ENCODE data around the gene OARD1.
"Not testable (repeated sequence)": the region's sequence is repeated elsewhere in the genome, so short reads cannot be mapped to it uniquely, and the experiment has no call there.

The OARD1 gene, protein sequence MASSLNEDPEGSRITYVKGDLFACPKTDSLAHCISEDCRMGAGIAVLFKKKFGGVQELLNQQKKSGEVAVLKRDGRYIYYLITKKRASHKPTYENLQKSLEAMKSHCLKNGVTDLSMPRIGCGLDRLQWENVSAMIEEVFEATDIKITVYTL

DNA sequence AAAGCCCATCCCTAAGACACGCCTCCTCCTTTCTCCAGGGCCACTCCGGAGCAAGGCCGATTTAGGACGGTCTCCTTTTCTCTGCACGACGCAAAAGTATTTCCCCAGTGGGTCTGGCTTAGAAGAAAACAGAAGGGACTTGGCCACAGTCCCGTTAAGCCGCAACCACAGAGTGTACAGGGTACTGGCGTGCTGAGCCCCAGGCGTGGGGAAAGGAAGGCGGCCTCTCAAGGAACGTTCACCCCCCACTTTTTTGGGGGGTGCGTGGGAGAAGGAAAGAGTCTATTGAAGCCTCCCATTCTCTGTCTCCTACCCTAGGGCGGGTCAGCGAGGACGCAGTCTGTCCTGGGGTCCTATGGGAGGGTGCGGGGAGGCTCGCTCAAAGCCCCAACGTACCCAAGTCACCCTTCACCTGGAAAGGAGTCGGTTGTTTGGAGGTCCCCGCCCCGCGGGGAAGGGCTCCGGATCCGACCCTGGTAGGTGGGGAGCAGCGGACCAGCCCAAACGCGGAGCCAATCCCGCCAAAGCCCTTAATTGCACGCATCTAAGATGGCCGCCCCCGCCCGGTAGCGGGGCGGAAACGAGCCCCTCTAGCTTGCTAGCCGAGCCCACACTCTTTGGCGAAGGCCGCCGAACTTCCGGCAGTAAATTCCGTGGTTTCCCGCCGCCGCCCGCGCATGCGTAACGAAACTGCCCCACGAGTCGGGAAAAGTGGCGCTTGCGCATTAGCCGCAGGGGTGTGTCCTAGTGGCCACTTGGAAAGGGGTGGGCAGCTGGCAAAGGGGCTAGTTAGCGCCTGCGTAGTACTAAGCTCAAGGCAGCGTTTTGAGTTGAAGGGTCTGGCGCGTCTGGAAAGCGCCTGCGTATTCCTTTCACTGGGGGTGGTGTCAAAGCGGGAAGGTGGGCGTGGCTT is at the start of gene OARD1:
OARD1 (minus strand) TSS at position 434 of the 913 bp plus-strand sequence. CDS start 722 bp downstream, outside the sequence.
- DNase-seq = peak; percentile 99 to 100

DNA sequence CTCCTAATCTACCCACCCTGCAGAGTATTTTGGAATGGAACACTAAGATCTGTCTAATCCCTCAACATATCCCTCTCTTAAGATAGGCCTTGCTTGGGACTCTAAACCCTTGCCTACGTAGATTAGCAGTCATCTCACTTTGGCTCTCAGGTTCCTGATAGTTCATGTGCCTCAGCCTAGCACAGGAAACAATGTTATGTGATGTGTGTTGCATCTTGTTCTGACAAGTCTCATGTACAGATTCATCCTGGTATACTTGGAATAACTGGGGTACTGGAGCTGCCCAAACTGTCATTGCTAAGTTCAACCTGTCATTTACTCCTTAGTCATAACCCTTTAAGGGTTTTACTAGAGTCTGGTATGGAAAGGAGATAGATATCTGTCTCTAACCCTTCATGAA is 47.9 kb upstream of the OARD1 start:
- no peak for DNase-seq

DNA sequence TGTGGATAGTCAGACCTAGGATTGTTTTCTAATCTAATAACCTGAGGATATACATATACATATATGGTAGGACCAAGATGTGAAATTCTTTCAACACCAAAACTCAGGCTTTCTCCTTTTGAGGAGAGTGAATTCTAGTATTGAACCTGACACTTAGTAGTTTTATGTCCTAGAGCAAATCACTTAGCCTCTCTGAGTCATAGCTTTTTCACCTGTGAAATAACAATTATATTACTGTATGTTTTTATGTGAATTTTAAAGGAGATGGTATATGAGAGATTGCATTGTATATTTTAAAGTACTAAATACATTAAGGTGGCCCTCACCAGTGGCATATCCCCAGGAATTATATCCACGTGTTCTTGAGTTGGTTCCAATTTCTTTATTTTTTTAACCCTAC is 47.4 kb upstream of the OARD1 start:
- DNase-seq = no peak

DNA sequence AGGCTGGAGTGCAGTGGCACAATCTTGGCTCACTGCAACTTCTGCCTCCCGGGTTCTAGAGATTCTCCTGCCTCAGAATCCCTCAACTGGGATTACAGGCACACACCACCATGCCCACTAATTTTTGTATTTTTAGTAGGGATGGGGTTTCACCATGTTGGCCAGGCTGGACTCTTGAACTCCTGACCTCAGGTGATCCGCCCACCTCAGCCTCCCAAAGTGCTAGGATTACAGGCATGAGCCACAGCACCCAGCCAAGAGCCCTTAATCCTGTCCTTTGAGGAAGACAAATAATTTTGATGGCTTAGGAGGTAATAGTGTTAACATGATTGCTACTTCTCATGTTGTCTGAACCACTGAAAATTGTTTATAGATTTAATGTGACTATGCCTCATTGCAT is 42.9 kb upstream of the OARD1 start:
- DNase-seq = not testable (repeated sequence)

DNA sequence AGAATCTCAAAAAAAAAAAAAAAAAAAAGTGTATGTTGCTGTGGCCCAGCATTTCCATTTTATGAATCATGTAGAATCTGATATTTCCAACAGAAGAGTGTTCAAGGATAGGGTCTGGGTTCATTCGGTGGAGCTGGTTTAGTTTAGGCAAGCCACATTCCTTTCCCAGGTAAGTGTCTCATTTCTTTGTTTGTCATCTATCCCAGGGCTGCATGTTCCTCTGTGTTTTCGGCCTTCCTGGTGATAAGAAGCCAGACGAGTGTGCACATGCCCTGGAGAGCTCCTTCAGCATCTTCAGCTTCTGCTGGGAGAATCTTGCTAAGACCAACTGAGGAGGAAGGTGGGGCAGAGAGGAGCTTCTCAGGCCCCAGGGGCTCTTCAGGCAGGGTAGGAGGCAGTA is 38.9 kb upstream of the OARD1 start:
- DNase-seq = no peak

DNA sequence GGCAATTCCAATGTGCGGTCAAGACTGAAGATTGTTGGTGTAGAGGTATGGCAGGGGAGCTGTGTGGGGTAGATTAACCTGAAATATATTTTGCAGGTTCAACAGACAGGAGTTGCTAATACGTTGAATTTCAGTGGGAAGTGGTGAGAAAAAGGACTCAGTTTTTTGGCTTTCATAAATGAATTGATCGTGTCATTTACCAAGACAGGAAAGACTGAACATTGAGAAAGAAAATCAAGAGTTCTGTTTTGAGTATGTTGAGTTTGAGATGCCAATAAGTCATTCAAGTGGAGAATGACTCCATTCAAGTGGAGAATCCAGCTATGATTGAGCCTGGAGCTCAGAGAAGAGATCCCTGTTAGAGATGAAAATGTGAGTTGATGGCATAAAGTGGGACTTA is 31.7 kb upstream of the OARD1 start:
- no peak for DNase-seq

DNA sequence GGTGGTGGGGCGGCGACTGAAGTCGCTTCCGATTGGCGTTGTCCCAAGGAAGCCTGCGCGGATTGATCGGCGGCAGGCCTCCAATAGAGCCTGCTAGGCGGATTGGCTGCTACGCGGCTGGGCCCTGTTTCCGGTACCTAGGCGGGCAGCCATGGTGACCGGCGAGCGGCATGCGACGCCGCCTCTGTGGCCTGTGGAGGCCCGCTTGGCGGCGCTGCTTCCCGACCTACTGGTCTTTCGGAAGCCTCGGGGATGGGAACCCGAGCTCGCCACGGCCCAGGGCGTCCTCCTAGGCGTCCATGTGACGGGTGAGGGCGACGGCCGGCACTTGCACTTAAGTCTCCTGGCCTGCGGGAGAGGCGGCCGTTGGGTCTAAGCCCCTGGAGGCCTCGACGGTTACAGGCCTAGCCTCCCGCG is 28.7 kb upstream of the OARD1 start:
- DNase-seq = no peak

DNA sequence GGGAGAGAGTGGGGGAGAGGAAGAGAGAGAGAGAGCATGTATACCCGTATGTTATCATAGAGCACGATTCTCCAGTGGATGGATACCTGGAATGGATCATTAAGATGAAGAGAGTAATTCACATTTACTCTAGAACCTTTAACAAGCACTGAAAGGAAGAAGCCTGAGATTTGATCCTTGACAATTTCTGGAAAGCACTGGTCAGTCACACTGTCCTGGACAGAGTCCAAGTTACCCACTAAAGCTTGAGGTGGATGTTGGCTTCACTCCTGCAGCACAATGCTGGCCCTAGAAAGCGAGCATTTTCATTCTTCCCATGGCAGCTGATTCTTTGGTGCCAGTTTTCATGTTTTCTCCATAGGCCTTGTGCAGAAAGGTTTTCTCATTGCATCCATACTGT is 26.2 kb upstream of the OARD1 start:
- DNase-seq = no peak

DNA sequence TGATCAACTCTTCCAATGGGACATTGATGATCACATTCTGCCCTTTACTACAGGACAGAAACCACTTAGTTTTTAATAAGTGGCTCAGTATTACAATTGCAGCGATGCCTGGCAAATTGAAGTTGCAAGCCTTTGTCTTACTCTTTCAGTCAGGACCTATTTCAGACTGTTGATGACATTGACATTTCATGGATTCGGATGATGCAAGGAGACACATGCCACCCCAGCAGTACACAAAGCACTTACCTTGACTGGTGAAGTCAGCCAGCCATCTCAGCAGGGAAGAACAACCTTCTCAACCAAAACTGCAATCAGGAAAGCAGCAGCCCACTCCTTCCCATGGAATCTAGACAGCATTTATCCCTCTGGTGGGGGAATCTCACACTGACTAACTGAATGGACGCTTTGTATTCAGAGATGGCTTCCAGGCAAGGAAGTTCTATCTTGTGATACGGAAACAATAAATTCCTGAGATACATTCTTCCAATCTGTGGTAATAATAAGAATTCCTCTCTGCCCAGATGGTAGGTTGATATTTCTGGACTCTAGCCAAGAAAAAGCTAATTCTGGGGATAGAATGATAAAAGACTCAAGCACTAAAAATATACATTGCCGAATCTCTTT is 25.4 kb upstream of the OARD1 start:
- no peak for DNase-seq

DNA sequence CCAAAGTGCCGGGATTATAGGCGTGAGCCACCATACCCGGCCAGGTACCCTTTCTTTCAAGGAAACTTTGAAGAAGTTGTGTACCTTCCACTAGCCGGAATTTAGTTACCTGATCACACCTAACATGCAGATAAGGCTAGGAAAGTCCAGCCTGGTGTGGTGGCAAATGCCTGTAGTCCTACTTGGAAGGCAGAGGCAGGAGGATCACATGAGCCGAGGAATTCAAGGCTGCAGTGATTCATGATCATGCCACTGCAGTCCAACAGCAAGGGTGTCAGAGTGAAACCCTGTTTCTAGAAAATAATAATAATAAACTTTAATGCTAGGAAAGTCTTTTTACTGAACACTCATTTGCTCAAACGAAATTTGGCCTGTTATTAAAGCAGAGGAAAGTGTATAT is 21.6 kb upstream of the OARD1 start:
- no peak for DNase-seq

DNA sequence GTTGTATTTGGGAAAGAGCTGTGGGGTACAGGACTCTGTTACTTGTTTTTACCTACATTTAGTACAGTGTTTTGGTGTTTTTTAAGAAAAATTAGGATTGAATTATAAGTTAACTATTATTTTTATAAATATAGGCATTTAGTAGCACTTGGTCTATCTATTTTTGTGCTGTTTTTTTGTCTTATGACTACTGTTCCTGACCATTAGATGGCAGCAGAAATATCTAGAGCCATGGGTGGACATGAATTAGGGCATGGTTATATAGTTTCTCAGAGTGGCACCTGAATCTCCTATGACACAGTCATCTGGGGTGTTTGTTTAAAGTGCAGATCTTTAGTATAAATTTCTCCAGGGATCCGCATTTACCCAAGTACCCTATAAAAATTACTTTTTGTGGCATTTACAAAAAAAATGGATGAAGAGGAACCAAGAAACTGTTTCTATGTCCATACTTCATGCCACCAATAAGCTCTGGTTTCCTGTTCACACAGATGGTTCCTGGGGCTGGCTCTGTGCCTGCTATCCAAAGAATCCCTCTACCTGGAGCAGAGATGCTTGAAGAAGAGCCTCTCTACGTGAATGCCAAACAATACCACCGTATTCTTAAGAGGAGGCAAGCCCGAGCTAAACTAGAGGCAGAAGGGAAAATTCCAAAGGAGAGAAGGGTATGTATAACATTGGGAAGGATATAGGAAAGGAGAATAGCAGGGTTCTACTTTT is 20.4 kb upstream of the OARD1 start:
- DNase-seq = no peak

DNA sequence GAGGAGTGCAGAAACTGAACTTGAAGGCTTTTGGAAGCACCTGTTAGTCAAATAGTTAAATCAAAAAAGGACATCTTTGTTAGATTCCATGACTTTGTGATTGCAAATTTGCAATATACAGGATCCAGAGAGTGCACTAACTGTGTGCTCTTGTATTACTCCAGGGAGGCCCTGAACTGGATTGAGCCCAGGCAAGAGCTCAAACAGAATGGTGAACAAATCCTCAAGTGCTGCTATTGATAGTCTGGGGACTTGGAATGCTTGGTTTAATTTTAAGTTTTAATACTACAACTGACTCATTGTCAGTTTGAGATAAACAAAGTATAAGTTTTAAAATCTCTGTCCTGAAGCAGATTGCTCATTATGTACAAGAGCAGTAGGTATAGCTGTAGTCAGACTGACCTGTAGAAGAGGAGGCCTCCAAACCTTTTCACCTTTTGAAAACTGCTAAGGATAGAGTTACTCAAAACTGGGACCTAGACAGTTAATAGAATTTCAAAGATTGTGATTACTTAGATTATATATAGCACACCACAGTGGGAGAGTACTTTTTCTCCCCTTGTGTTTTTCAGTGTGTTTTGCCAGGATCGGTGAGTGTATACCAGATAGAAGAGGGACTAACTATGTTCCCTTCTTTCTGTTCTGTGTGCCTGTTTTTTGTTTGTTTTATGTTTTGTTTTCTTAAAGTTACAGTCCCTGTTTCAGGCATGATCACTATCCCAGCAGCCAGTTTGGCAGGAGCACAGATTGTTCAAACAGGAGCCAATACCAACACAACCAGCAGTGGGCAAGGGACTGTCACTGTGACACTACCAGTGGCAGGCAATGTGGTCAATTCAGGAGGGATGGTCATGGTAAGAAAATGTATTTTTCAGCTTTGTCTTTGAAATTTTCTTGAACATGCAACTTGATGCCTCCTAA is 18.9 kb upstream of the OARD1 start:
- DNase-seq = no peak

DNA sequence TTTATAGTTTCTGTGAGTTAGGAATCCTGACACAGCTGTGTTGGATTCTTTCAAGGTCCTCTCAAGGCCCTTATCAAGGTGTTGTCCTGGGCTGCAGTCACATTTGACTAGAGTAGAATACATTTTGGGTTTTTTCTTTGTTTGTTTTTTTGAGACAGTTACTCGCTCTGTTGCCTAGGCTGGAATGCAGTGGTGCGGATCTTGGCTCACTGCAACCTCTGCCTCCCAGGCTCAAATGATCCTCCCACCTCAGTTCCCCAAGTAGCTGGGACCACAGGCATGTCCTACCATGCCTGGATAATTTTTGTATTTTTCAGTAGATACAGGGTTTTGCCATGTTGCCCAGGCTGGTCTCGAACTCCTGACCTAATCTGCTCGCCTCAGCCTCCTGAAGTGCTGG is 16.3 kb upstream of the OARD1 start:
- no peak for DNase-seq

DNA sequence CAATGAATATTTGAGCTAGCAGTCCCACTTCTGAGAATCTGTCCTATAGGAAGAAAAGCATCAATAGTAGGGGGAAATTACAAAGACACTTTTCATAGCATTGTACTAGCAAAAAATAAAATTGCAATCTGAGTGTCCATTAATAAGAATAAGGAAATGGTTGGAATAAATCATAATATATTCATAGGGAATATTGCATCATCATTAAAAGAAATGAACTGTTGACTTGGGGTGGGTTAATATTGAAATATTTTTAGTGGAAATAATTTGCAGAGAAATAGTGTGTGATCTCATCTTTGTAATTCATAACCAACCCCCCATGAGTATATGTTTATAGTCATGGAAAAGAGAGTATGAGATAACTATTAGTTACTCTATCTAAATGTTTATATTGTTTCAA is 13.0 kb upstream of the OARD1 start:
- DNase-seq = no peak

DNA sequence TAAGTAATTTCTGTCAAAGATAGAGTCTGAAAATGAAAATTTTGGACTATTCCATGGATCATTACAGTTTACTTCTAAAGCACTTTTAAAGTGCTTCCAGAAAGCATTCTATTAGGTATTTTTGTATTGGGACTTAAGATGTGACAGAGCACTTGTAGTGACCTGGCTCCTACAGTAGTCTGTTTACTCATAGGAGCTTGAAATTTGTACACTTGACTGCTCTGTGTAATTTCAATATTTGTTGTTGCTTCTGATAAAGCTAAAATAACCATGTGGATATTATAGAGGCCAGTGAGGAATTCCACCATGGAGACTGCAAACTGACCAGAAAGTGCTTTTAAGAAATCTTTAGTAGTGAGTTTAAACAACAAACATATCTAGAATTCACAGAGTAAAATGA is 10.9 kb upstream of the OARD1 start:
- DNase-seq = no peak

DNA sequence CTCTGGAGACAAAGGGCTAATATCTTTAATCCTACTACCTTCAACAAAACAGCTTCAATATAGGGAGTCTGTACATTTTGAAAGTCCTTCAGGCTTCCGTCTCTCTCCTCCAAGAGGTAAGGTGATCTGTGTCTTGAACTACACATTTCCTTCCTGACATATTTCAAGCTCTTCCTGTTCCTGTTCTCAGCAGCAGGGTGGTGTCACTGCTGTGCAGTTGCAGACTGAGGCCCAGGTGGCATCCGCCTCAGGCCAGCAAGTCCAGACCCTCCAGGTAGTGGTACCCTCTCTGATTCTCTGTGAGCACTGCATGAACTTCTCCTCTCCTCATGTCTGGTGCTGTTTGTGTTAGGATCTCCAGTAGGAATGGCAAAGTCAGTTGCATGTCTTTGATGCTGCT is 8.5 kb upstream of the OARD1 start:
- no peak for DNase-seq

DNA sequence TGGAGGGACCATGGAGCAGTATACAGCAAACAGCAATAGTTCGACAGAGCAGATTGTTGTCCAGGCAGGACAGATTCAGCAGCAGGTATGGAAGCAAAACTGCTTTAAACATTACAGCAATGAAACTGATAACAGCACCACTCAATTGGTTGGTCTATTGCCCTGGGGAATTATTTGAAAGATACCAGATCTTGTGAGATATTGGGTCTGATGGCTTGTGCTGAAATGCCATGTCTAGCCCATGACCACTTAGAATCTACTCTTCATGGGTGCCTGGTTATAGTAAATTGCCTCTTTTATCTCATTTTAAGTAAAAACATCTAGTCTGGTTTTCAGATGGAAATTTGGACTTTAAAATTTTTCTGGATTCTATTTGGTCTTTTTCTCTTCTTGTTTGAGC is 6.9 kb upstream of the OARD1 start:
- no peak for DNase-seq

DNA sequence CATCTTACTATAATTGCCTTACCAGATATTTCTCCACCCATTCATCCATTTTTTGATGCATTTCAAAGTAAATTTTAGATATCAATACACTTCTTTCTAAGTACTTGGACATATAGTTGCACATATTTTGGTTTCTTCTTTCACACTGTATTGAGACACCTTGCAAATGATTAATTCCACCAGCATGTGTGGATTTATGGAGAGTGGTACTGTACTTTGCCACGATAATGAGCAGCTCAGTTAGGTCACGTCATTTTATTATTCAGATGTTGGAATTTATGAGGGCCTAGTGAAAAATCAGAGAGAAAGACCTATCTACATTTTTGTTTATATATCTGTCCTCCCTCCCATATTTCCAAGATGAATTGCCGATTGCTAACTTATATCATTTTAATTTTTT is 5.9 kb upstream of the OARD1 start:
- no peak for DNase-seq

DNA sequence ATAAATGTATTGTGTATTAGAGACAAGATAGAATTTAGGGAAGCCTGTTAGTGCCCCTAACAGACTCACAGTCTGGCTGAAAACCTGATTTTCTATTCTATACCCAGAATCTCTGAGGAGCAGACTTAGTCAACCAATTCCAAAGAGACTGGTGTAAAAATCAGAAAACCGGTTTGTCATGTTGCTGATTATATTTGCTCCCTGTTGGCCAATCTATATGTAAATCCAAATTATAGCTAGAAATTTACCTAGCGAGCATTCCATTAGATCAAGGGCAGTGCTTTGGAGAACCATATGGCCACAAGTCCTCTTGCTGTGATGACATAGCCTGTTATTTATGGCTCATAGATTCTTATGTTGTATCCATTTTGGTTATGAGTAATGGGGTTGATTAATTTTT is 5.4 kb upstream of the OARD1 start:
- no peak for DNase-seq

DNA sequence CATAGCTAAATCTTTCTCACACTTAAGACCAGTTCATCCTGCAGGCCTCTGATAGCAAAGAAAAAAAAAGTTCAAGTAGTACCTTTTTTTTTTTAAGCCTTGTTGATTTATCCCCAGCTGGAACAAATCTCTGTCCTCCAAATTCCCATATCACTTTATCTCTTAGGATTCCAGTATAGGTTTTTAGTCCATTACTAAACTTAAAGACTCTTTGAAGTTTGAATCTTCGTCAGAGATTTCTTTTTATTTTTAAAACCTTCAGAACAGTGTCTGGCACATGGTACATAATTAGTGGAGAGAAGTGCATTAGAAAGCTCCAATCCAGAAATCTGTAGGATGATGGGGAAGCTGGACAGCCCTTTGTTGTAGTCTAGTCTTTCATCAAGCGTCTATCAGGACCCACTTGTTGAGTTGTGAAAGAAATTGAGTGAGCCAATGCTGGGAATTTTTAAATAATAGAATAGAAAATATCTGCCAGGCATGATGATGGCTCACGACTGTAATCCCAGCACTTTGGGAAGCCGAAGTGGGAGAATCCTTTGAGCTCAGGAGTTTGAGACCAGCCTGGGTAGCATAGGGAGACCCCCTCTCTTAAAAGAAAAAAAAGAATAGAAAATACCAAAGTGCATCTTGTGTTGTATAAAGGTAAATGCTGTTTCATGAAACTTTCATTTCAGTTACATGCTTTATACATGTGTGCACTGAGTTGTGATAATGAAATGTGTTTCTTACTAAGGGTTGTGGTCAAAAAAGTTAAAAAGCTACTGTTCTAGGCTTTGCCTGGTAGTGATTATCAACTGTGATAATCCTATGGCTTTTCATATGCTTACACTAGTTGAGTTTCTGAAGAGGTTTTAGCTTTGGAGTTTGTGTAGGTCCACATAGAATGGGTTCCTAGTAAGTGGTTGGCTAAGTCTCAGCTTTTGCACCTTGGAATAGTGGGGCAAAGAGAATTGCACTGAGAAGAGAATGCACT is 3.8 kb upstream of the OARD1 start:
- DNase-seq = no peak
